ENCODE results near the gene ESYT2.
"Not testable (repeated sequence)": the region's sequence is repeated elsewhere in the genome, so short reads cannot be mapped to it uniquely, and the experiment has no call there.

ESYT2 gene

DNA sequence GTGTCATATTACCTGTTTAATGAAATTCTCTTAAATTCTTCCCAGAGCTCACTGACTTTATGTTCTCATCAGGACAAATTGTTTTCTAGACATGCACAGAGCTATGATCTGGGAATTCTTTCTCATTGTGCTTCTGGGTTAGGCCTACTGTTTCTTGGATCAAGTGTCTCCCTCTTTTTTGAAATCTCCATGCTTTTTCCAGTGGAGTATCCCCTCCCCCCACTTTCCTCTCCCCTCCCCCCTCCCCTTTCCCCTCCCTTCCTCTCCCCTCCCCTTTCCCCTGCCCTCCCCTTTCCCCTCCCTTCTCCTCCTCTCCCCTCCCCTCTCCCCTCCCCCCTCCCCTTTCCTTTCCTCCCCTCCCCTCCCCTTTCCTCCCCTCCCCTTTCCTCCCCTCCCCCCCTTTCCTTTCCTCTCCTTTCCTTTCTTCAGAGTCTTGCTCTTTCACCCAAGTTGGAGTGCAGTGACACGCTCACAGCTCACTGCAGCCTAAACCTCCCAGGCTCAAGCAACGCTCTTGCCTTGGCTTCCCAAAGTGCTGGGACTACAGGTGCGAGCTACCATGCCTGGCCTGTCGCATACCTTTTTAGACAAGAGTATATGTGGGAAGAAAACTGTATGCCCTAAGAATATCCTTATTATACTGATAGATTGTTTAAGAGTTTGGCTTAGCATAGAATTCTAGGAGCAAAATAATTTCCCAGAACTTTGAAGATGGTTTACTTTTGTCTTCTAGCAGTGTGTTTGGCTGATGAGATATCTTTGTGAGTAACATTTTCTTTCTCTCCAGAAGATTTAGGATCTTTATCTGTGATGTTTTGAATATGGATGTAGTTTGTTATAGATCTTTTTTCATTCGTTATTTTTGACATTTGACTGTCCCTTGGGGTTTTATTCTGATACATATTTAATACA is 29.5 kb upstream of the ESYT2 start:
- DNase-seq (ENCODE audit: low read depth, low spot score) = peak; percentile 73

DNA sequence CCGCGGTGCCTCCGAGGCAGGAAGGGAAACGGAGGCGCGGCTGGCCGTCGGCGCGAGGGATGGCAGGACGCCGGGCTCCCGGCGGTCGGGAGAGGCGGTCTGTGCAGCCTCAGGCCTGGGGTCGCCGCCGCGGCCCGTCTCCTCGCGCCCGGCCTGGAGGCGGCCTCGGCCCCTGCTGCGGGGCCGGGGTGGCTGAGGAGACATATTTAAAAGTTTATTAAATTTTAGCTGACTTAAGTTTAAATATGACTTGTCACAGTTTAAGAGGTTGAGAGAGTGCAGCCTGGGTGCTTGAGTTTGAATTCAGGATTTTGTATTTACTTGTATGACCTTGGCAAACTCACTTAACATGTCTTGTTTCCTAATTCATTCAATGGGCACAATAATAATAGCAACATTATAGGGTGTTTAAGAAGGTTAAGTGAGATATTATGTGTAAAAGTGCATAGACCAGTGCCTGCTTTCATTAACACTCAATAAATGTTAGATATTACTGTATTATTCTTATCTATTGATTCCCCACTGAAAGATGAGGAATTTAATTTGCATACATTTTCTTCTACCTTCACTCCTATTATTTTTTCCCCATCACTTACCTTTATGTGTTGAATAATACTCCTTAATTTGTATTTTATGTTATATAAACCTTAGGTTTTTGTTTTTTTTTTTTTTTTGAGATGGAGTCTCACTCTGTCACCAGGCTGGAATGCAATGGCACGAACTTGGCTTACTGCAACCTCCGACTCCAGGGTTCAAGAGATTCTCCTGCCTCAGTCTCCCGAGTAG is 27.8 kb upstream of the ESYT2 start:
- DNase-seq (ENCODE audit: low read depth, low spot score) = no peak

DNA sequence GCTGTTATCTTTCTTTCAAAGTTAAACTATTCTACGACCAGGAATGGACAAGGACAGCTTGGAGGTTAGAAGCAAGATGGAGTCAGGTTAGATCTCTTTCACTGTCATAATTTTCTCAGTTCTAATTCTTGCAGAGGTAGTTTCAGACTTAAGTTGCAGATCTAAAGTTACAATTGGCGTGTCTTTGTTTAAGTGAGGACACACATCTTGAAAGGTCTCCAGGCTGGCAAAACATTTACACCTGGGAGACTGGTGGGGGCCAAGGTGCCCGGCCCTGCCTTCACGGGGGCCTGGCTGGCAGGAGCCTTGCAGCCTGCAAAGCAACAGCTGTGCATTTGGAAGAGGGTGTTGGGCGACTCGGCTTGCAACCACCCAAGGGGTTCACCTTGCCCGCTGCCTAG is 25.4 kb upstream of the ESYT2 start:
- DNase-seq (ENCODE audit: low read depth, low spot score) = no peak

DNA sequence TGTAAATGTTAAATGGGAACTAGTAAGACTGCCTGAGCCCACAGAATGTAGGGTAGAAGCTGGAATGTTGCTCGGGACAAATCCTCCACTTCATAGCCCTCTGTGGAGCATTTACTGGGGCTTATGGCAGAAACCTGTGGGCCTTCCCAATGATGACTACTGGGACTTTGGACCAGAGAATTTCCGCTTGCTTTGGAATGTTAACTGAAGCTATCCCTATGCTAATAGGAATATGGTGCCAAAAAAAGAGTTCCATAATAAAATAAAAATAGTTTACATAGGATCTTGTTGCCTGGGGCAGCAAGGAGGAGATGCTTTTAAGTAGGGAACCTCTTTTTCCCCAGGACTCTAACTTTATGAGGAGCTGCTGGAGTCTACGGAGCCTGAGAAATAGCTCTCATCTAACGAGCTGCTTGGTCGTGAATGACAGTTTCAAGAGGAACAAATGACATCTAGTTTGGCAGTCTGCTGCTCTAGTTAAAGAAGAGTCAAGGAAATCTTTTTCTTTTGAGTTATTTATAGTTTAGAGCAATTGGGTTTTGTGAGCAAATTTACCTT is 21.3 kb upstream of the ESYT2 start:
- DNase-seq (ENCODE audit: low read depth, low spot score) = no peak

DNA sequence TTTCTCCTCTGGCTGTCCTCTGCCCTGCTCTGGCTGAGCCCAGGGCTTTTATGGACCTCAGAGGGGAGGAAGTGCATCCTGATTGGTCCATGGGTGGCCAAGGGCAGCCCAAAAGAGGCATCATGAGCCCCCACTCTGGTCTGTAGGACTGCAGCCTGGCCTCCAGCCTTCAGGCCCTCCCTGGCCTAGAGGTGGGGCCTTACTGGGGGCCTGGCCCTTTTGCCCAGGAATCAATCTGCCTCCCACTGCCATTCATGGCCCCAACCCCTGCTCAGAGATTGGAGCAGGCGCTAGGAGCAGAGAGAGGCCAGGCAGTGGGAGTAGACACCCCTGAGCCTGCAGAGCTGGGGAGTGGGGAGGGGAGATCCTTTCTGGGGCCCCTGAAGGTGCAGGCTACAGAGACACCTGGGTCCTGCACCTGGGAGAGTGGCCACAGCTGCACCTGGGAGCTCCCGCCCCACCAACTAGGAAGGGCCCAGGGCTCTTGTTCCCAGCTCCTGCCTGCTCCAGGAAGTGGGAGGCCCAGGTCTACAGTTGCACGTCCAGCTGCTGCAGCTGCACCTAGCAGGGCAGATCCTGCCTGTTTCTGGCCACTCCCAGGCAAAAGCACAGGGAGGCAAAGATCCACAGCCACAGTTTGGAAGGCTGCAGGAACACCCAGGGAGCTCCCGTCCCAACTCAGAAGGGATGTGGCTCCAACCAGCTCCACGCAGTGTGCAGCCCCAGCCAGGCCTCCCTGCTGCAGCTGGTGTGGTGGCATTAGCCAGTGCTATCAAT is 20.6 kb upstream of the ESYT2 start:
- no peak for DNase-seq (ENCODE audit: low read depth, low spot score)

DNA sequence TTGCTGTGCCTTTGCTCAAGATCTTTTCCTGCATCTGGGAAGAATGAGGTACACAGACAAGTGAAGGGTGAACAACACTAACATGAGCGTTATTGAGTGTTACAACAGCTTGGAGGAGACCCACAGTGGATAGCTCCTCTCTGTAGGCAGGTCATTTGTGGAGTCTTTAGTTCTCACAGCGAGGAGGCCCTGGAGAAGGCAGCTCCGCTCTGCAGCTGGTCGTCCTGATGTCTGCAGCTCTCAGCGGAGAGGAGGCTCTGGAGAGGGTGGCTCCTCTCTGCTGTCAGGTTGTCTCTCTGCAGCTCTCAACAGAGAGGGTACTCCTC is 20.1 kb upstream of the ESYT2 start:
- DNase-seq (ENCODE audit: low read depth, low spot score) = no peak

DNA sequence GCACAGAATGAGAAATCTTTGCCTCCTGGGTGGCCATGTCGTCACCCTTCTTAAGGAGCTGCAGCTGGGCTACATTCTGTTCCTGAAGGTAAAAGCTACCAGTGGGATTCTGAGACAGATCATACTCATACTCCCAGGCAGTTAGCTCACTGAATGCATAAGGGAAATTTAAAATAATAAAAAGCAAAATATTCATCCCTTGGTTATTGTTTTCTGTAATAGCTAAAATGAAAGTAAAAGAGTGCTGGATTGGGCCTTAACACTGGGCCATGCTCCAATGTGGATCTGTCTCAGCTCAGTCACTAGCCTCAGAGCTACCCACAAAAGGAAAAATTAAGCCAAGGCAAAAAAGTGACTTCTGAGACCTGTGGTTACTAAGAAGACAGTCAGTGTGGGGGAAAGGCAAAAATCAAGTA is 18.1 kb upstream of the ESYT2 start:
- no peak for DNase-seq (ENCODE audit: low read depth, low spot score)

DNA sequence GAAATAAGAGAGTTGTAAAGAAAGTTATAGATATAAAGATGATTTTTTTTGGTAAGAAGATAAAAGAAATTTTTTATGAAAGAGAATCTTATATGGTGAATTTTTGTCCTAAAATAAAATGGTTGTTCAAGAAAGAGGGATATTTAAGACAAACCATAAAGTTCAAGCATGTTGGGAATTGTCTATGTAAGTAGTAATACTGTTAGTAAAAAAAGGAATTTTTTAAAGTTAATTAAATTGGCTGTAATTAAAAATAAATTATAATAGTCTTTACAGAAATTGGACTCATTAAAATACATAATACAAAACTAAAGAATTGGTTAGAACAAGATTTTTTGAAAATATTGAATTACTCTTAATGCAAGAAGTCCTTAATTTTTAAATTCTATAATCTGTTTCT is 17.0 kb upstream of the ESYT2 start:
- DNase-seq (ENCODE audit: low read depth, low spot score) = no peak

DNA sequence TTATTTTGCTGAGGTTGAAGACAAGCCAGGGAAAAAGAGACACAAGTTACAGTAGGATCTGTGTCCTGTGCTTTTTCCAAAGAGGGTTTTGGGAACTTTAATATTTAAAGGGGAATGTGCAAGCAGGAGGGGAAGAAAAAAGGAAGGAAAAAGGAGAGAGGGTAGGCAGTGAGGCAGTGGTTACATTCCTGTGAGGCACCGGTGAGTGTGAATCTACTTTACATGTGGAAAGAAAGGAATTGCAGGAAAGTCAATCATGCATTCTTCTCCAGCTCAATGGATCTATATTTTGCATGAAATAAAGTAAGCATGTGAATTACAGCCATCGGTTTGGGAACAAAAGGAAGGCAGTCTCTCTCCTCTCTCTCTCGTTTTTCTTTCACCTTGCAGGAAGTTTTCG is 14.5 kb upstream of the ESYT2 start:
- no peak for DNase-seq (ENCODE audit: low read depth, low spot score)

DNA sequence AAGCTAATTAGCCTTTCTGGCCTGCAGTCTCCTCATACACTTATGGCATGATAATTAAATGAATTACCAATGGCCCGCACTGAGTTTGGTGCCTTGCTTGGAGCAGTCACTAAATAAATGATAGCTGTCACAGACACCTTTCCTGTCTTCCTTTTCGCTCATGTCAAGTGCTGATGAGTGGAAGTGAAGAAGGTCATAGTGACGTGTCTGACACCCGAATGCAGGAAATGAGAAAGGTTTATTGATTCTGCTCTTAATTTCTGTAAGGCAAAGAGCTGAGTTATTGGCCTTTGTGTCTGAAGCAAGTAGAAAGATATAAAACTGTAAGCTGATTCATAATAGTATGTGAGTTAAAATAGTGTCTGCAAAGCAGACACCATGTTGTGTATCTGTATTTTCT is 13.2 kb upstream of the ESYT2 start:
- no peak for DNase-seq (ENCODE audit: low read depth, low spot score)

DNA sequence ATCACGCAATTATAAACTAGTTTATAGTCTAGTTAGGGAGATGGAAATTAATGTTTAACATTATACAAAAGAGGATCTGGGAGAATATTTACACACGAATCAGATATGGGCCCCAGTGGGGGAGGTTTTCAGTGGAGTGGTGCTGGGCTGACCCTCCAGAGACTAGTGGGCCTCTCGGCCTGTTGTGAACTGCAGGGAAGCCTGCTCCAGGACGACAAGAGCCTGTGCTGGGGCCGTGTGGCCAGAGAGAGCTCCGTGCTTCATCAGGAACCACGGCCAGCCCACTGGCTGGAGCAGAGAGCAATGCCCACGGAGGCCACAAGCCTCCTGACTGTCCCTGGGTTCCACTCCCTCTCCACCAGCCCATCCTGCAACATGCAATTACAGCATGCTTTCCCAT is 11.3 kb upstream of the ESYT2 start:
- DNase-seq (ENCODE audit: low read depth, low spot score) = no peak

DNA sequence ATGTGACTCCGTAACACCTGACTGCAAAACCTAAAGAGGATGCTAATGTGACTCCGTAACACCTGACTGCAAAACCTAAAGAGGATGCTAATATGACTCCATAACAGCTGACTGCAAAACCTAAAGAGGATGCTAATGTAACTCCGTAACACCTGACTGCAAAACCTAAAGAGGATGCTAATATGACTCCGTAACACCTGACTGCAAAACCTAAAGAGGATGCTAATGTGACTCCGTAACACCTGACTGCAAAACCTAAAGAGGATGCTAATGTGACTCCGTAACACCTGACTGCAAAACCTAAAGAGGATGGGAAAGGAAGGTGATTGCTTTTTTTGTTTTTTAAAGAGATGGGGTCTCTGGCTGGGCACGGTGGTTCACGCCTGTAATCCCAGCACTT is 9.9 kb upstream of the ESYT2 start:
- DNase-seq (ENCODE audit: low read depth, low spot score) = not testable (repeated sequence)

DNA sequence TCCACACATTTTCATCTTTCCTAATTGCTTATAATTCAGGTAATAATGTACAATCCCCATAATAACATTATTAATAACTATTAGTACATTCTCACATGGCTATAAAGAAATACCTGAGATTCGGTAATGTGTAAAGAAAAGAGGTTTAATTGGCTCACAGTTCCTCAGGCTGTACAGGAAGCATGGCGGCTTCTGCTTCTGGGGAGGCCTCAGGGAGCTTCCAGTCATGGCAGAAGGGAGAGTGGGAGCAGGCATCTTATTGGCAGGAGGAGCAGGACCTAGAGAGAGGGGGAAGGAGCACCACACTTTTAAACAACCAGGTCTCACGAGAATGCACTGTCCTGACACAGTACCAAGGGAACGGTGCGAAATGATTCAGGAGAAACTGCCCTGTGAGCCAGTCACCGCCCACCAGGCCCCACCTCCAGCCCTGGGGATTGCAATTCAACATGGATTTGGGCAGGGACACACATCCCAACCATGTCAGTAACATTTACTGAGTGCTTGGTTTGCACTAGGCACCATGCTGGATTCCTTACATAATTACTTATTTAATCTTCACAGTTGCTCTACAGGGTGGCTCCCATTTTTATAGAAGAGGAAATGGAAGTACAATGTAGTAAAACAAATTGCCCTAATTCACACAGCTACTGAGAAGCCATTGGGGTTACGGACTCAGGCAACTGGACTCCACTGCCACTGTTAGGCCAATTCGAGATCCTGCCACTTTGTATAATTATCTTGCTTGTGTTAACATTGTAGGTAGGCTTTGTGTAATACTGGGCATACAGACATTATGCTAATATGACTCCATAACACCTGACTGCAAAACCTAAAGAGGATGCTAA is 8.7 kb upstream of the ESYT2 start:
- DNase-seq (ENCODE audit: low read depth, low spot score) = no peak

DNA sequence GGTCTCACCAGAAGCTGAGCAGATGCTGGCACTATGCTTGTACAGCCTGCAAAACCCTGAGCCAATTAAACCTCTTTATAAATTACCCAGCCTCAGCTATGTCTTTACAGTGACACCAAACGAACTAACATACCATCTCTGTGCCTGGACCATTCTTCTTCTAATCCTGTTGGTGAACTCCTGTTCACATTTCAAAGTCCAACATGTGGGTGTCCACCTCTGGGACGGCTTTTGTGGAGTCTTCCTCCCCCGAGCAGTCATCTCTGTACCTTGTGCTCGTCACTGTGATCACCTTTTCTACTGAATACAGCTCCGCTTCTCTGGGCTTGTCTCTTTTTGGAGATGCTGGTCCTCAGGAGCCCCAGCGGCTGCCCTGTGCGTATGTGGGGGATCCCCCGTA is 7.4 kb upstream of the ESYT2 start:
- no peak for DNase-seq (ENCODE audit: low read depth, low spot score)

DNA sequence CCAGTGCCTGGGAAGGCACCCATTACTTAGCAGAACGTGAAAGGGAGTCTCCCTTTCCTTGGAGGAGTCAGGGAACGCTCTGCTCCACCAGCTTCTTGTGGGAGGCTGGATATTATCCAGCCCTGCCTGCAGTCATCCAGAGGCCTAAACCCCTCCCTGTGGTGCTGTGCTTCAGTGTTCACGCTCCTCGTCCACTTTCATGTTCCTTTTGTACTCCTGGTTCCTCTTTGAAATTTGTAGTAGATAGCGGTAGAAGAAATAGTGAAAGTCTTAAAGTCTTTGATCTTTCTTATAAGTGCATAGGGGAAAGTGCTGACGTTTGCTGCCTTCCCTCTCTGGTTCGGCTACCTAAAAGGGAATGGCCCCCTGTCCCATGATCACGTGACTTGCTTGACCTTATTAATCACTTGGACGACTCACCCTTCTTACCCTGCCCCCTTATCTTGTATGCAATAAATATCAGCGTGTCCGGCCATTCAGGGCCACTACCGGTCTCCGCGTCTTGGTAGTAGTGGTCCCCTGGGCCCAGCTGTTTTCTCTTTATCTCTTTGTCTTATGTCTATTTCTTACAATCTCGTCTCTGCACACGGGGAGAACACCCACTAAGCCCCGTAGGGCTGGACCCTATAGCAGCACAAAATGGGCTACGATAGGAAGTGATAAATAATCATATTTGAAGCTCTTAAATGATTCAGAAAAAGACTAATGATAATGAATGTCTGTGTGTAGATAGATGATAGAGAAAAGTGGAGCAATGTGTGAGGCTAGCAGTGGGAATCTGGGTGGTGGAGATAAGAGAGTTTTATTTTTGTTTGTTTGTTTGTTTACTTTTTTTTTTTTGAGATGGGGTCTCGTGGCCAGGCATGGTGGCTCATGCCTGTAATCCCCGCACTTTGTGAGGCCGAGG is 5.8 kb upstream of the ESYT2 start:
- DNase-seq (ENCODE audit: low read depth, low spot score) = no peak

DNA sequence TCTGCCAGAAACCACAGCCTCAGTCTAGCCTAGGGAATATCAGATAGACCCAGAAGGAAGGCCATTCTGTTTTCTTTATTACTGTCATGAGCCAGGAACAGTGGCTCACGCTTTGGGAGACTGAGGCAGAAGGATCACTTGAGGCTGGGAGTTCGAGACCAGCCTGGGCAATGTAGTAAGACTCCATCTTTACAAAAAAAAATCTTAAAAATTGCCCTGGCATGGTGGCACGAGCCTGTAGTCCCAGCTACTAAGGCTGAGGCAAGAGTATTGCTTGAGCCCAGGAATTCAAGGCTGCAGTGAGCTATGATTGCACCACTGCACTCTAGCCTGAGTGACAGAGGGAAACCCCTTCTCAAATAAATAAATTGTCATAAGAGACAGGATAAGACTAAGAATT is 3.7 kb upstream of the ESYT2 start:
- no peak for DNase-seq (ENCODE audit: low read depth, low spot score)

DNA sequence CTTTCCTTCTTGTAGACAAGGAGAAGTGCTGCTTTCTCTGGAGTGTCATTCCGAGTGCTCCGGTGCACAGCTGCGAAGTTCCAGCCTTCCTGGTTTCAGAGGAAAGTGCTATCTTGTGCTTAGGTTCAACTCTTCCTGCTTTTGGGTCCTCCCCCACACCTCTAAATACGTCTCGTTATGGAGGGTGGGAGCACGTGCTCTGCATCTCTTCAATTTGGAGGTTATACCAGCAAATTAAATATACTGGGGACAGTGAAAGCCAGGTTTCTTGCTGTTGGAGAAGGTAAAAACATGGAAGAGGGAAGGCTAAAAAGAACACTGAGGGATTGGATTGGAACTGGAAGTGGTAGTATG is 2.4 kb upstream of the ESYT2 start:
- DNase-seq (ENCODE audit: low read depth, low spot score) = no peak

DNA sequence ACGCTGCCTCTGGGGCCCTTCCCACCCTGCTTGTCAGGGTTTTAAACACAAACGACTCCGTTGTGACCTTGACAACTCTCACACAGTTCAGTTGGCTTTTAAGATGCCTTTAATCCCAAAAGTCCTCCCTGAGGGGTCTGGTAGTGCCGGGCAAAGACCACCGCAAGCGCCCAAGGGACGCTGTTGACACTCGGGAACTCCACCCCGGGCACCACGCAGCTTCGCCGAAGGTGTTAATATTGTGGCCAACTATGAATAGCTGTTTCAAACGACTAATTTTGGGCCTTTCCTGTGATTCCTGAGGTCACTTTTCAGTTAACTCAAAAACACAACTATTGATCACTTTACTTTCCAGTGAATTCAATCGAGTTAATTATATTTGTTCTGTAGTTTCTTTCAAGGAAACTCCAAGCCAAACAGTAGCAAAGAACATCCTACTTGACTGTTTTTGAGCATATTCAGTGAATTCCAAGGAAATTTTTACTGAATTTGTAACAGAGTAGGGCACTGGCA is 958 bp upstream of the ESYT2 start:
- DNase-seq (ENCODE audit: low read depth, low spot score) = no peak

DNA sequence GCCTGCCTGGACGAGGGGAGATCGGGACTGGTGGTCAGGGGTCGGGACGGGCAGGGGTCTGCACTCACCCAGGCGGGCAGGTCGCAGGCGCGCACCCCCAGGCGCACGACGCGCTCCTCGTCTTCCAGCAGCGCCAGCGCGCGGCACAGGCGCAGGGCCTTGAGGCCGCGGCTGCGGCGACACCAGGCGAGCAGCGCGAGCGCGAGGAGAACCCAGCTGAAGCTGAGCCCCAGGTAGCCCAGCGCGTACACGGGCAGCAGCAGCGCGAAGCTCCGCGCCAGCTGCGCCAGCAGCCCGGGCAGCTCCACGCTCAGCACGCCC is 328 bp downstream of the ESYT2 start:
- no peak for DNase-seq (ENCODE audit: low read depth, low spot score)

All from iPS DF 19.7 (cell line).